ENCODE data around the gene APBB2.
A peak's percentile ranks its signal among the peaks of the same experiment; 100 is the strongest.

The APBB2 gene

GRCh38 chr4:41214136-41214824, at the start of gene APBB2:
Gene APBB2 (minus strand): TSS chr4:41214542. CDS start chr4:41033254, 181,288 bp downstream.
- DNase-seq (ENCODE audit: low spot score) = peak; percentile 10

DNA sequence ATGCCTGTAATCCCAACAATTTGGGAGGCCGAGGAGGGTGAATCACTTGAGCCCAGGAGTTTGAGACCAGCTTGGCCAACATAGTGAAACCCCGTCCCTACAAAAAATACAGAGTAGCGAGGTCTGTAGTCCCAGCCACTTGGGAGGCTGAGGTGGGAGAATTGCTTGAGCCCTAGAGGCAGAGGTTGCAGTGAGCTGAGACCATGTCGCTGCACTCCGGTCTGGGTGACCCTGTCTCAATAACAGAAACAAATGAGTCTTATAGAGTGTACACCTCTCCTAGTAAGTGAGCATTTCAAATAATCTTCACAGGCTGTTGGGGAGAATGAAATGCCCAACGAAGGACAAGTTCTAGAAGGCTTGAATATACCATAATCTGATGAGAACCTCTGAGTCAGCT, 47.9 kb upstream of the APBB2 start:
- no peak for DNase-seq (ENCODE audit: low spot score)

DNA sequence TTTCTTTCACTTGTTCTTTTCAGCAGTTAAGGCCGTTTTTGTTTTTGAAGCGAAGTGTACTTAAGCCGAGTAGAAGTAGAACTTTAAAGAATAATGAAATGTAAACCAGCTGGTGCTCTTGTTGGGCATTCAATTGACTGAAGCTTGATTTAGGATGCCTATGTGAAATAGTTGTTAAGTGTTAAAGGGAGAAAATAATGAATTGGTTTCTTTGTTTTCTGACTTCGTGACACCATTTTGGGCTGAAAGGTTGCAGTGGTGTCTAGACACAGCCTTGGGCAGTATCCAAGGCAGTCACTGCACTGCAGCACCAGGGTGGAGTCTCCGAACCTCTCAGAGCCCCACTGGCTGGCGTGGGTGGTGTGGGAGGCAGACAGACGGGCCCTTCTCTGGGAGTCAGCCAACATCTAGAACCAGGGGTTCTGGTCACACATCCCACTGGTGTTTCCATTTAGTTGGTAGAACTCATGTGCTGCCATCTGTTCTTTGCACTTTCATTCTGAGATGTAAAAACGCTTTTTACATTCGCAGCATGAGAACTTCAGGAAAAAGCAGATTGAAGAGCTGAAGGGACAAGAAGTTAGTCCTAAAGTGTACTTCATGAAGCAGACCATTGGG, 45.9 kb upstream of the APBB2 start:
- no peak for DNase-seq (ENCODE audit: low spot score)

- no peak for DNase-seq (ENCODE audit: low spot score)
These were observed 44.4 kb upstream of the APBB2 start for GRCh38 chr4:41258783-41259182.

DNA sequence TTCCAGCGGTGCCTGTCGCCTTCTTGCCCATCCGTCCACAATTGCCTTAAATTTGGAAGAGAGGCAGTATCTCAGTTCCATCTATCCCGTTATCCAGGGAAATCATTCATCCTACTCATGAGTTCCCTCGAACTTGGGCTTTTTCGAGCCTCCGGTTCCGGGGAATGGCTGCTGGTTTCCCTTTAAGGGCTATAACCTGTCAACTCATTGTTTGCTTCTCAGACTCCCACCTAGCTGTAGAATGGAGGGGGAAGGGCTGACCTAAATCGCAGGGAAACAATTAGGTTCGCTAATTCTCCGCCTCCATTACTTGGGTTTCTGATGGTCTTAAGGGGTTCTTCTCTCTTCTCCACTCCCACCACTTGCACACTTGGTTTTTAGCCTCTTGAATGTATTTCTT, 43.6 kb upstream of the APBB2 start:
- no peak for DNase-seq (ENCODE audit: low spot score)

DNA sequence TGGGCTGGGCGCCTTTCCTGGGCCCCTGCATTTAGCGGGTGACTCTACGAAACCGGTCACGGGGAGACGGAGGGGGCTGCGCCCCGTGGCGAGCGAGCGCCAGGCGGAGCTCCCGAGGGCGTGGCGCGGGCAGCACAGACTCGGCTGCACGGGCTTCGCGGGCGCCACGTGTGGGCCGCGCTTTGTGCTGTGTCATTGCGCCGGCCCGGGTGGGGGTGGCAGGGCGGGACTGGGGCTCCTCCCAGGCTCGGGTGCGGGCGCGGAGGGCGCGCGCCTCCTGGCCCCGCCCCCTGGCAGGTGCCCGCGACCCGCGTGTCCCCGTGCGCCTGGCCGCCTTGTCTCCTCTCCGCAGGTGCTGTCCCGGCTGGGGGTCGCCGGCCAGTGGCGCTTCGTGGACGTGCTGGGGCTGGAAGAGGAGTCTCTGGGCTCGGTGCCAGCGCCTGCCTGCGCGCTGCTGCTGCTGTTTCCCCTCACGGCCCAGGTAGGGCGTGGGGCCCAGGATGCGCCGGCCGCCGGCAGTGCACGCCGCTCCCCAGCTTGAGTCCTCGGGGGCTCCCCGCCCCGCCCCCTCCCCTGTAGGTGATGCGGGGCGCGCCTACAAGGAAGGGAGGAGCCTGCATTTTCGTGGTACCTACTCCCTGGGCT, 43.0 kb upstream of the APBB2 start:
- DNase-seq (ENCODE audit: low spot score) = no peak

GRCh38 chr4:41256740-41257256, 42.5 kb upstream of the APBB2 start, which contains the start of gene UCHL1:
Gene UCHL1 (plus strand): TSS chr4:41256928. CDS start chr4:41256977, 49 bp downstream.
- DNase-seq (ENCODE audit: low spot score) = no peak

- no peak for DNase-seq (ENCODE audit: low spot score)
These were observed 41.9 kb upstream of the APBB2 start for GRCh38 chr4:41256131-41256739.

GRCh38 chr4:41245983-41246382, 31.6 kb upstream of the APBB2 start:
- no peak for DNase-seq (ENCODE audit: low spot score)

DNA sequence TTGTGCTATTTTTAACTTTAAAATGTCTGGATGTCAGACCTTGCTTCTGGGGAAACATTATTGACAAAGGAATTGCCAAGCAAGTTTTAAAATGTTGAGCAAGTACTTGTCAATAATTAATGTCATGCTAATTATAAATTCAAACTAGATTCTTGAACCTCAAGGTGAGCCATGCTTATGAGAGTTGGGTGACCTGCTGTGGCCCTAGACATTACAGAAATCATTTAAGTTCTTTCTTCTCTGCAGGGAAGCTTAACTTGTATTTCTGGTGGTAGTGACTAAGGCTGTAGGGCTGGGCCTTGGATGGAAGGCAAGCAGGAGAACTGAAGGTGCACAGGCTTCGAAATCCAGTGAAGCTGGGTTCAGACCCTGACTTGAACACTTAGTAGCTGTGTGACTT, 27.6 kb upstream of the APBB2 start:
- no peak for DNase-seq (ENCODE audit: low spot score)

DNA sequence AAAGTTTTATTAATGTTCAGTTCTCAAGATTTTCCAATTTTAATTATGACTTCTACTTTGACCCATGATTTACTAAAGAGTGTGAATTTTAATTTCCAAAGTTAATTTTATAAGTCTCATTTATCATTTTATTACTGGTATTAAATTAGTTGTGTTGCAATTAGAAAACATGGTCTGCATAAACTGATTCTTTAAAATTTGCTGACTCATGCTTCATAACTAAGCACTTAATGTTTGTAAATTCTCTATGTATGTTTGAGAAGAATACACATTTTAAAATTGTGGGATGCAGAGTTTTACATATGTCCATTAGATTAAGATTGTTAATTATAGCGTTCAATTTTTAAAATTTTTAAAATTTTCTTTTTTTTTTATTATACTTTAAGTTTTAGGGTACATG, 22.2 kb upstream of the APBB2 start:
- no peak for DNase-seq (ENCODE audit: low spot score)

GRCh38 chr4:41236032-41236431, 21.7 kb upstream of the APBB2 start:
- no peak for DNase-seq (ENCODE audit: low spot score)

GRCh38 chr4:41232856-41233255, 18.5 kb upstream of the APBB2 start:
- no peak for DNase-seq (ENCODE audit: low spot score)

DNA sequence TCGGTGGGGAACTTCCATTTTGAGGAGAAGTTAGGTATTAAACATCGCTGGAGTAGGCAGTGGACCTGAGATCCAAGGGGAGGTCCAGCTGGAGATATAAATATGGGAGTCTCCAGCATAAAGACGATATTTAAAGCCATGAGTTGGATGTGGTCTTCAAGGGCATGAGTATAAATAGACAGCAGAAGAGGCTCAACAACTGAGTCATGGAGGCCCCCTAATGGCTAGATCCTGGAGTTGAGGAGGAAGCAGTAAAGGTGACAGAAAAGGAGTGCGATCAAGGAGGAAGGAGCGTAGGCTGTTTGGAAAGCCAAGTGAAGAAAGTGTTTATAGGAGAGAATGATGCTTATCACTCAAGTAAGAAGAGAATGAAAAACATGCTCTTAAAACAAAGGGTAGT, 18.1 kb upstream of the APBB2 start:
- no peak for DNase-seq (ENCODE audit: low spot score)

DNA sequence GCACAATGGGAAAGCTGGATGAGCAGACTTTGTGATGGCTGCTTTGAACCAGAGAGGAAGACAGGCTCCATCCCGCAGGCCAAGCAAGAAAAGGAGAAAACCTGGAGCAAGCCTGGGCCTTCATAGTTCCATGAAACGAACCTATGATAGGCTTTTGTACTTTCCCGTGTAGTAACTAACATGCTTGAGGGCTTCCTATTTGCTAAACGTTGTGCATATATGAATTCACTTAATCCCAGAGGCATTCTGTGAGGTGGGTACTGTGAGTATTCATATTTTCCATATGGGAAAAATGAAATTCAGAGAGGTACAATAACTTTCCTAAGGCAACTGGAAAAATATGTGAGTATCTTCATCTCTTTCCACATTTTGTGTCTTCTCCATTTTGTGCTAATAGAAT, 13.6 kb upstream of the APBB2 start:
- no peak for DNase-seq (ENCODE audit: low spot score)

DNA sequence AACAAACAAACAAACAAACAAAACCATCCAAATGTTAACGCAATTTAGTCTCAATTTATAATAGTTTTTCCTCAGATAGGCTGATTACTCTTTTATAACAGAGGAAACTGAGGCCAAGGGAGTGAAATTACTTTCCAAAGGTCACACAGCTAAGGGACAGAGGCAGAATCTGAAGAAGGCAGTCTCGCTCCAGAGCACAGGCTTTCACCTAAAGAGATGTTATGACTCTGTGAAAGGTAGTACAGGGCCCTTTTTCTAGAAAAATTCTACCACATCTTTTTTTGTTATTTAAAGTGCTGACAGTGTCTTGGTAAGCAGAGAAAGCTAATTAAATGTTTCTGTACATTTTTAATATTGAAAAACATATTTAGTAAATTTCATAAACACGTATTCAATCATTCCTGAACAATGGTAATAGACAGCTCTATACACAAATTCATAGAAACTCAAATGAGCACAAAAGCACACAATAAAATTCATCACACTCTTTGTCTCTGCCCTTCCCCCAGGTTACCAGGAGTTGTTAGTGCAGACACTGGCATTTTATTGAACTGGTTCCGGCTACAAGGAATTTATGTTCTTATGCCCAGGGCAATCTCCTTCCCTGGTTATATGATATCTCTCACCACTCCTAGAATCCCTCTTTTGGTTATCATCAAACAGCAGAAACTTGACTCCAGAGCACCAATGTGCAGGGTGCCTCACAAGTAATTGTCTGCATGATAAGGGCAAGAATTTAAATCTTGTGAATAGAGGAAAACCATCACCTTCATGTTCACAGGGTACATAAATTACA, 7.7 kb upstream of the APBB2 start:
- no peak for DNase-seq (ENCODE audit: low spot score)

- no peak for DNase-seq (ENCODE audit: low spot score)
These were observed 5.1 kb upstream of the APBB2 start for GRCh38 chr4:41219421-41219950.

DNA sequence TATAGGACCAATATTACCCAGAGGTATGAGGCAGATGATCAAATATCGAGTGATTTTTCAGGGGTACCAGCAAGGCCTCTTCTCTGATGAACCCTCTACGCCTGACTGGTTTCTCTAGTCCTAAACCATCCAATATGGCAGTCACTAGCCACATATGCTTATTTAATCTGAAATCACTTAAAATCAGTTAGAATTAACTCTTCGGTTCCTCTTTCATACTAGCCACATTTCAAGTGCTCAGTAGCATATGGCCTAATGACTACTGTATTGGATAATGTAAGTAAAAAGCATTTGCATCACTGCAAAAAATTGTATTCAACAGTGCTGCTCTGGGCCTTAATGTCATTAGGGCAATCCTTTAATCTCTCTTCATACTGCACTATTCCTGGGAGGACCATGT, 4.4 kb upstream of the APBB2 start:
- DNase-seq (ENCODE audit: low spot score) = no peak

DNA sequence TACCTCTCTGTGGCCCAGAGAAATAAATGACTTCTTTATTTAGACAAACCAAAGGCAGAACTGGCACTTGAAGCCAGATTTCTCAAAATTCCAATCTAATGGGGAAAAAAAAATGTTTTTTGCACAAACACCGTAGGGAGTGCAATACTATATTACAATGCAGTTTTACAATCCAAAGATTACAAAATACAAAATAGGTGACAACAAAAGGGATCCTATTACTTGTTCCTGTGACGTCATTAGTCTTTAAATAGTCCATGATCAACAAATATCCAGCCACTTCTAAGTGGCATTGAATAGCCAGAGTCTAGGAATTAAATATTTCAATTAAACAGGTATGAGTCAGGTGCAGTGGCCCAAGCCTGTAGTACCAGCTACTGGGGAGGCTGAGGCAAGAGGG, 3.0 kb upstream of the APBB2 start:
- DNase-seq (ENCODE audit: low spot score) = no peak

DNA sequence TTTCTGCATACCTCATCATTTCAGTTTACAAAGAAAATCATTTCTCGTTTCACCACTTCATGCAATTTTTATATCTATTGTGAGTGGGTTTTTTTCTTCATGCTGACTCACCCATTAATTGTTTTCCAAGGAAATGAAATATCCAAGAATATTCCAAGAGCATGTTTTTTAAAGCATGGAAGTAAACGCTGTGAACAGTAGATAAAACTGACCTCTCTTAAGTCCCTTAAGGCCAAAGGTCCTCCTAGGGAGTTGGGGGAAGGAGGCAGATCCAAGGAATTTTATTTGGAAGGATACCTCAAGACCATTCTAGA, 2.6 kb upstream of the APBB2 start:
- no peak for DNase-seq (ENCODE audit: low spot score)

- DNase-seq (ENCODE audit: low spot score) = no peak
These were observed 2.1 kb upstream of the APBB2 start for GRCh38 chr4:41216294-41217019.
